GM12873 (cell line): Measurements from ENCODE around the gene TGM6.

Experiments
- TF ChIP-seq, protein P1 (sequence below): IDR thresholded peaks from 2 replicates; pipeline ENCODE4 v1.5.1; 2012; ENCODE audit warnings: low read depth, mild to moderate bottlenecking, moderate library complexity, low read length, control low read depth; ENCODE audit not compliant: insufficient read depth; ENCODE audit errors: missing control alignments

The TGM6 gene

DNA sequence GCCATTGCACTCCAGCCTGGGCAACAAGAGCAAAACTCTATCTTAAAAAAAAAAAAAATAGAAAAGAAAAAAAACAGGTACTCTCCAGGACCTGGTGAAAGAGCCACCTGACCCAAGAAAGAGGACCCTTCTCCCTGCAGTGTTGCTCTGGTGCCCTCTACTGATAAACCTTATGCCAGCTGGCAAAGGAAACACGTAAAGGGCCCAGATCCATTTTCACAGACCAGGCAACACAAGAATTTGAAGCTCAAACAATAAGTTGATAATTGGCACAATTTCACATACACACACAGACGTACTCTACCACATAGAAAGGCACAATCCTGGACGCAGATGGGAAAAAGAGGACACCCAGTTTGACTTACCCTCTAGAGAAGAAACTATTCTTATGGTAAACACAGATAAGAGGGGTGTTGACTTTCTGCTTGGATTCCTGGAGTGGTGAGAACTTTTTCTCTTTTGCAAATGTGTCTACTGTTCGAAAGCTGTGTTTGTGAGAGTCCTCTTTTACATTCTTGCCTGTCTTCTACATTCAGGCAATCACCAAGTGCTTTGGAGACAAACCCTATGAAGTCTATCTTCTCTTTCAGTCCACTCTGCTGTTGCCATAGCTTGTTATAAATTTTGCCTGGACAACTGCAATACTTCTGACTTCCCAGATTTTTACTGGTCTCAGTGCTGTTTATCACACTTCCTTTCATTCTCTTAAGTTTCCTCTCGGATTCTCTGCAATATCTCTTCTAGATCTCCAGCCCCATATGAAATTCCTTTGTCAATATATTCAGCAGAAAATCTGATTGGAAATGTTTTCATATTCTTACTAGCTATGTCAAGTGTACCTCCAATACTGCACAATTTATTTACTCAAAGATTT, 96.3 kb downstream of the TGM6 start:
- TF ChIP-seq, protein P1, sequence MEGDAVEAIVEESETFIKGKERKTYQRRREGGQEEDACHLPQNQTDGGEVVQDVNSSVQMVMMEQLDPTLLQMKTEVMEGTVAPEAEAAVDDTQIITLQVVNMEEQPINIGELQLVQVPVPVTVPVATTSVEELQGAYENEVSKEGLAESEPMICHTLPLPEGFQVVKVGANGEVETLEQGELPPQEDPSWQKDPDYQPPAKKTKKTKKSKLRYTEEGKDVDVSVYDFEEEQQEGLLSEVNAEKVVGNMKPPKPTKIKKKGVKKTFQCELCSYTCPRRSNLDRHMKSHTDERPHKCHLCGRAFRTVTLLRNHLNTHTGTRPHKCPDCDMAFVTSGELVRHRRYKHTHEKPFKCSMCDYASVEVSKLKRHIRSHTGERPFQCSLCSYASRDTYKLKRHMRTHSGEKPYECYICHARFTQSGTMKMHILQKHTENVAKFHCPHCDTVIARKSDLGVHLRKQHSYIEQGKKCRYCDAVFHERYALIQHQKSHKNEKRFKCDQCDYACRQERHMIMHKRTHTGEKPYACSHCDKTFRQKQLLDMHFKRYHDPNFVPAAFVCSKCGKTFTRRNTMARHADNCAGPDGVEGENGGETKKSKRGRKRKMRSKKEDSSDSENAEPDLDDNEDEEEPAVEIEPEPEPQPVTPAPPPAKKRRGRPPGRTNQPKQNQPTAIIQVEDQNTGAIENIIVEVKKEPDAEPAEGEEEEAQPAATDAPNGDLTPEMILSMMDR = peak; percentile 18

GRCh38 chr20:2480381-2480780, 99.7 kb downstream of the TGM6 start:
- TF ChIP-seq, protein P1 = no peak
